HCT116 (cell line): ENCODE results near the gene RPL15. TPM values are rescaled to one million over a fixed set of nuclear protein-coding genes. Genes with fewer than 3 reads are reported as not detected.

Source experiments
- ATAC-seq: fragments of 200-7000 bp; cut with Tn5 transposase; 2 replicates; pipeline ENCODE4 v1.9.1; 2020; ENCODE audit warnings: mild to moderate bottlenecking, moderate library complexity
- BruUV-seq: library from RNA; stranded (reverse); fragments of 400-500 nt; replicated peaks from 2 replicates; lab custom pipeline; 2021; lab: Mats Ljungman, UMichigan
- CTCF ChIA-PET: fragments of 300-600 bp; sonication (Branson Sonifier 250); formaldehyde crosslinking; loops from one replicate; lab custom pipeline; 2021; ENCODE audit warnings: antibody characterized with exemption; lab: Charles Lee
- POLR2A ChIA-PET: fragments of 300-600, 350-600 bp; sonication (Branson Sonifier 250); formaldehyde crosslinking; loops from one replicate; lab custom pipeline; 2021; ENCODE audit warnings: antibody characterized with exemption; lab: Charles Lee
- RAD21 ChIA-PET, 2 experiments: fragments of 300-600 bp; sonication (Branson Sonifier 250); formaldehyde crosslinking; loops; one replicate each; lab custom pipeline; 2023; ENCODE audit warnings: low total read pairs in 2 of 2; ENCODE audit not compliant: uncharacterized antibody in 2 of 2, unreplicated experiment in 2 of 2, low non-redundant PET in 1 of 2; lab: Charles Lee
- DNase-seq: peaks from one replicate; pipeline ENCODE4 v3.0.0-alpha.2; 2010; ENCODE audit warnings: low read depth, low spot score
- H2AFZ ChIP-seq: fragments of 200-600 bp; shearing (Covaris generic), sonication (generic); 2 replicates; pipeline ENCODE4 v1.6.1; 2017; ENCODE audit warnings: low read depth, mixed run types, mixed read lengths, antibody characterized with exemption, low read length; ENCODE audit not compliant: poor library complexity, severe bottlenecking
- H3K27ac ChIP-seq: 2 replicates; pipeline ENCODE4 v1.5.1; 2012; ENCODE audit warnings: low read depth, low read length
- H3K27me3 ChIP-seq: fragments of 200-600 bp; sonication (generic); 2 replicates; pipeline ENCODE4 v1.6.1; 2016; ENCODE audit warnings: mixed run types, low read length, mixed read lengths; ENCODE audit not compliant: insufficient read depth
- H3K36me3 ChIP-seq, 2 experiments: fragments of 200-500 bp in 1 of 2; fragments of 200-600 bp in 1 of 2; sonication (Bioruptor generic) in 1 of 2; sonication (generic) in 1 of 2; 2 replicates each; pipeline versions ENCODE4 v1.5.1 to v1.6.1; 2014 to 2016; ENCODE audit warnings: low read length in 2 of 2, inconsistent platforms in 1 of 2, mixed read lengths in 1 of 2, mixed run types in 1 of 2; ENCODE audit not compliant: insufficient read depth in 2 of 2, control insufficient read depth in 1 of 2
- H3K4me1 ChIP-seq, 2 experiments: fragments of 200-600 bp in 1 of 2; sonication (generic) in 1 of 2; 2 replicates each; pipeline versions ENCODE4 v1.5.1 to v1.6.1; 2012 to 2017; ENCODE audit warnings: low read length in 2 of 2, inconsistent platforms in 1 of 2, mild to moderate bottlenecking in 1 of 2, mixed read lengths in 1 of 2, mixed run types in 1 of 2, moderate library complexity in 1 of 2; ENCODE audit not compliant: insufficient read depth in 2 of 2, control insufficient read depth in 1 of 2
- H3K4me2 ChIP-seq: fragments of 200-600 bp; sonication (generic); 2 replicates; pipeline ENCODE4 v1.6.1; 2017; ENCODE audit warnings: mixed run types, low read length, mixed read lengths
- H3K4me3 ChIP-seq, 2 experiments: fragments of 200-600 bp in 1 of 2; sonication (generic) in 1 of 2; replicated peaks in 1 of 2; 2 replicates each; pipeline ENCODE4 v1.5.1; 2011 to 2016; ENCODE audit warnings: low read length in 2 of 2, control low read depth in 1 of 2, low read depth in 1 of 2, mild to moderate bottlenecking in 1 of 2, mixed read lengths in 1 of 2, mixed run types in 1 of 2
- H3K79me2 ChIP-seq: fragments of 200-600 bp; sonication (generic); 2 replicates; pipeline ENCODE4 v1.6.1; 2017; ENCODE audit warnings: mild to moderate bottlenecking, mixed run types, low read length, moderate library complexity, mixed read lengths; ENCODE audit not compliant: insufficient read depth
- H3K9ac ChIP-seq: fragments of 200-600 bp; sonication (generic); 2 replicates; pipeline ENCODE4 v1.6.1; 2016; ENCODE audit warnings: low read length, mixed read lengths
- H3K9me2 ChIP-seq: fragments of 200-600 bp; sonication (generic), shearing (Covaris generic); 2 replicates; pipeline ENCODE4 v1.6.1; 2017; ENCODE audit warnings: mixed run types, mild to moderate bottlenecking, moderate library complexity; ENCODE audit not compliant: insufficient read depth
- H3K9me3 ChIP-seq, 2 experiments: fragments of 200-500 bp in 1 of 2; fragments of 200-600 bp in 1 of 2; sonication (Bioruptor generic) in 1 of 2; sonication (generic) in 1 of 2; 2 replicates each; pipeline ENCODE4 v1.6.1; 2014 to 2017; ENCODE audit warnings: low read length in 2 of 2, mixed read lengths in 2 of 2, inconsistent platforms in 1 of 2, low read depth in 1 of 2, mild to moderate bottlenecking in 1 of 2, mixed run types in 1 of 2, moderate library complexity in 1 of 2; ENCODE audit not compliant: control insufficient read depth in 1 of 2, insufficient read depth in 1 of 2
- H4K20me1 ChIP-seq: fragments of 200-600 bp; sonication (generic), shearing (Covaris generic); 2 replicates; pipeline ENCODE4 v1.6.1; 2017; ENCODE audit warnings: mixed run types, mild to moderate bottlenecking, moderate library complexity; ENCODE audit not compliant: insufficient read depth
- CBX3 ChIP-seq: IDR thresholded peaks from 2 replicates; pipeline ENCODE4 v1.6.1; 2012; ENCODE audit warnings: low read depth
- CEBPB ChIP-seq: IDR thresholded peaks from 2 replicates; pipeline ENCODE4 v1.6.1; 2012; ENCODE audit warnings: low read depth
- ELF1 ChIP-seq: IDR thresholded peaks from 2 replicates; pipeline ENCODE4 v1.6.1; 2012; ENCODE audit warnings: low read depth, borderline replicate concordance
- EZH2 ChIP-seq: fragments of 200-600 bp; sonication (generic); IDR thresholded peaks from 2 replicates; pipeline ENCODE4 v1.6.1; 2017; ENCODE audit warnings: antibody characterized with exemption, mixed run types
- FOSL1 ChIP-seq: IDR thresholded peaks from 2 replicates; pipeline ENCODE4 v1.6.1; 2012; ENCODE audit warnings: low read depth
- MAX ChIP-seq: IDR thresholded peaks from 2 replicates; pipeline ENCODE4 v1.6.1; 2012
- POLR2A ChIP-seq: IDR thresholded peaks from 2 replicates; pipeline ENCODE4 v1.7.0; 2011; ENCODE audit warnings: borderline replicate concordance; ENCODE audit not compliant: insufficient read depth, insufficient read length; ENCODE audit errors: extremely low read depth
- POLR2AphosphoS5 ChIP-seq: IDR thresholded peaks from 2 replicates; pipeline ENCODE4 v1.6.1; 2011; ENCODE audit warnings: mild to moderate bottlenecking, low read depth, low read length, moderate library complexity
- RAD21 ChIP-seq: IDR thresholded peaks from 2 replicates; pipeline ENCODE4 v1.6.1; 2012; ENCODE audit warnings: low read depth, mild to moderate bottlenecking
- SIN3A ChIP-seq: IDR thresholded peaks from 2 replicates; pipeline ENCODE4 v1.6.1; 2012; ENCODE audit warnings: low read depth
- SRF ChIP-seq: IDR thresholded peaks from 2 replicates; pipeline ENCODE4 v1.6.1; 2012; ENCODE audit warnings: low read depth
- TCF7L2 ChIP-seq: IDR thresholded peaks from 2 replicates; pipeline ENCODE4 v1.7.0; 2011; ENCODE audit warnings: borderline replicate concordance, inconsistent platforms; ENCODE audit not compliant: insufficient read depth, insufficient read length; ENCODE audit errors: extremely low read depth
- YY1 ChIP-seq: IDR thresholded peaks from 2 replicates; pipeline ENCODE4 v1.6.1; 2011; ENCODE audit warnings: low read length, low read depth, moderate library complexity, mild to moderate bottlenecking; ENCODE audit not compliant: insufficient replicate concordance; ENCODE audit errors: extremely low read depth
- ZFX ChIP-seq: fragments of 450-650 bp; IDR thresholded peaks from 2 replicates; pipeline ENCODE4 v1.6.1; 2017
- ZNF274 ChIP-seq: fragments of 200-500 bp; sonication (Bioruptor generic); IDR thresholded peaks from 2 replicates; pipeline ENCODE4 v1.6.1; 2014; ENCODE audit warnings: mild to moderate bottlenecking, low read depth, low read length, inconsistent platforms
- intact Hi-C: fragments of 100-400 bp; cut with micrococcal nuclease; formaldehyde crosslinking; loops from 2 replicates; pipeline ENCODE4 v1.10.0; 2022
- total RNA-seq: library from RNA; stranded (reverse); gene quantifications from one replicate; pipeline ENCODE4 v1.2.1, GENCODE V29; 2021; ENCODE audit not compliant: unreplicated experiment
- TF ChIP-seq, protein P1 (sequence below): IDR thresholded peaks from 2 replicates; pipeline ENCODE4 v1.6.1; 2012; ENCODE audit warnings: low read depth
- TF ChIP-seq, protein P2 (sequence below): IDR thresholded peaks from 2 replicates; pipeline ENCODE4 v1.6.1; 2011; ENCODE audit warnings: mild to moderate bottlenecking, low read length, moderate library complexity; ENCODE audit not compliant: insufficient replicate concordance; ENCODE audit errors: extremely low read depth

The RPL15 gene
- total RNA-seq, 1 experiment from 2014 or later, result 2,177 TPM

DNA sequence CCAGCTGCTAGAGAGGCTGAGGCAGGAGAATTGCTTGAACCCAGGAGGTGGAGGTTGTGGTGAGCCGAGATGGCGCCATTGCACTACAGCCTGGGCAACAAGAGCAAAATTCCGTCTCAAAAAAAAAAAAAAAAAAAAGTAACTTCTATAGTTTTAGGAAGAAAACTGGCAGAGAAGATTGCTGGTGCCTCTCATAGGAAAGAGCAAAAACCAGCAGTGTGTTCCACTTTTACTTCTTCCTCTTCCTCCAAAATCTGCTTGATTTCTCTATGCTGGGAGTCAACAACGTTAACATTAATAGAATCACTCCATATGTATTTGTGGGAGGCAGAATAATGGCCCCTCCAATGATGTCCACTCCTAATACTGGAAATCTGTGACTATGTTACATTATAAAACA lies 15.6 kb downstream of the RPL15 start:
- TF ChIP-seq SRF (no peak), ELF1 (no peak), ZFX (no peak), SIN3A (no peak), CBX3 (no peak), YY1 (no peak), EZH2 (no peak), ZNF274 (no peak), RAD21 (no peak), POLR2A (no peak), CEBPB (no peak), TCF7L2 (no peak), POLR2AphosphoS5 (no peak), FOSL1 (no peak), MAX (no peak)
- TF ChIP-seq, protein P1, sequence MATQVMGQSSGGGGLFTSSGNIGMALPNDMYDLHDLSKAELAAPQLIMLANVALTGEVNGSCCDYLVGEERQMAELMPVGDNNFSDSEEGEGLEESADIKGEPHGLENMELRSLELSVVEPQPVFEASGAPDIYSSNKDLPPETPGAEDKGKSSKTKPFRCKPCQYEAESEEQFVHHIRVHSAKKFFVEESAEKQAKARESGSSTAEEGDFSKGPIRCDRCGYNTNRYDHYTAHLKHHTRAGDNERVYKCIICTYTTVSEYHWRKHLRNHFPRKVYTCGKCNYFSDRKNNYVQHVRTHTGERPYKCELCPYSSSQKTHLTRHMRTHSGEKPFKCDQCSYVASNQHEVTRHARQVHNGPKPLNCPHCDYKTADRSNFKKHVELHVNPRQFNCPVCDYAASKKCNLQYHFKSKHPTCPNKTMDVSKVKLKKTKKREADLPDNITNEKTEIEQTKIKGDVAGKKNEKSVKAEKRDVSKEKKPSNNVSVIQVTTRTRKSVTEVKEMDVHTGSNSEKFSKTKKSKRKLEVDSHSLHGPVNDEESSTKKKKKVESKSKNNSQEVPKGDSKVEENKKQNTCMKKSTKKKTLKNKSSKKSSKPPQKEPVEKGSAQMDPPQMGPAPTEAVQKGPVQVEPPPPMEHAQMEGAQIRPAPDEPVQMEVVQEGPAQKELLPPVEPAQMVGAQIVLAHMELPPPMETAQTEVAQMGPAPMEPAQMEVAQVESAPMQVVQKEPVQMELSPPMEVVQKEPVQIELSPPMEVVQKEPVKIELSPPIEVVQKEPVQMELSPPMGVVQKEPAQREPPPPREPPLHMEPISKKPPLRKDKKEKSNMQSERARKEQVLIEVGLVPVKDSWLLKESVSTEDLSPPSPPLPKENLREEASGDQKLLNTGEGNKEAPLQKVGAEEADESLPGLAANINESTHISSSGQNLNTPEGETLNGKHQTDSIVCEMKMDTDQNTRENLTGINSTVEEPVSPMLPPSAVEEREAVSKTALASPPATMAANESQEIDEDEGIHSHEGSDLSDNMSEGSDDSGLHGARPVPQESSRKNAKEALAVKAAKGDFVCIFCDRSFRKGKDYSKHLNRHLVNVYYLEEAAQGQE, result no peak
- TF ChIP-seq, protein P2, sequence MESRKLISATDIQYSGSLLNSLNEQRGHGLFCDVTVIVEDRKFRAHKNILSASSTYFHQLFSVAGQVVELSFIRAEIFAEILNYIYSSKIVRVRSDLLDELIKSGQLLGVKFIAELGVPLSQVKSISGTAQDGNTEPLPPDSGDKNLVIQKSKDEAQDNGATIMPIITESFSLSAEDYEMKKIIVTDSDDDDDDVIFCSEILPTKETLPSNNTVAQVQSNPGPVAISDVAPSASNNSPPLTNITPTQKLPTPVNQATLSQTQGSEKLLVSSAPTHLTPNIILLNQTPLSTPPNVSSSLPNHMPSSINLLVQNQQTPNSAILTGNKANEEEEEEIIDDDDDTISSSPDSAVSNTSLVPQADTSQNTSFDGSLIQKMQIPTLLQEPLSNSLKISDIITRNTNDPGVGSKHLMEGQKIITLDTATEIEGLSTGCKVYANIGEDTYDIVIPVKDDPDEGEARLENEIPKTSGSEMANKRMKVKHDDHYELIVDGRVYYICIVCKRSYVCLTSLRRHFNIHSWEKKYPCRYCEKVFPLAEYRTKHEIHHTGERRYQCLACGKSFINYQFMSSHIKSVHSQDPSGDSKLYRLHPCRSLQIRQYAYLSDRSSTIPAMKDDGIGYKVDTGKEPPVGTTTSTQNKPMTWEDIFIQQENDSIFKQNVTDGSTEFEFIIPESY, result no peak
- ChIA-PET POLR2A (no interaction called here), RAD21 (no interaction called here), CTCF (no interaction called here)
- Histone ChIP-seq H4K20me1 (no peaks in the 10 kb centered on the region), H2AFZ (no peak overlapping the region), H3K36me3 (no peaks in the 10 kb centered on the region), H3K4me3 (no peak overlapping the region), H3K9ac (no peak overlapping the region), H3K4me2 (no peak overlapping the region), H3K27ac (no peak overlapping the region), H3K4me1 (peaks cover 12 to 13% of the 10 kb centered on the region in 2 experiments), H3K27me3 (no peaks in the 10 kb centered on the region), H3K9me2 (no peaks in the 10 kb centered on the region), H3K9me3 (no peaks in the 10 kb centered on the region), H3K79me2 (no peaks in the 10 kb centered on the region)
- no TSS peak for BruUV-seq
- DNase-seq, result no peak
- intact Hi-C loops, result no loop called here
- no peak for ATAC-seq
